Measurements from ENCODE around the gene MTRFR.
A peak's percentile ranks its signal among the peaks of the same experiment; 100 is the strongest.
"Not testable (repeated sequence)": the region's sequence is repeated elsewhere in the genome, so short reads cannot be mapped to it uniquely, and the experiment has no call there.

Gene MTRFR

DNA sequence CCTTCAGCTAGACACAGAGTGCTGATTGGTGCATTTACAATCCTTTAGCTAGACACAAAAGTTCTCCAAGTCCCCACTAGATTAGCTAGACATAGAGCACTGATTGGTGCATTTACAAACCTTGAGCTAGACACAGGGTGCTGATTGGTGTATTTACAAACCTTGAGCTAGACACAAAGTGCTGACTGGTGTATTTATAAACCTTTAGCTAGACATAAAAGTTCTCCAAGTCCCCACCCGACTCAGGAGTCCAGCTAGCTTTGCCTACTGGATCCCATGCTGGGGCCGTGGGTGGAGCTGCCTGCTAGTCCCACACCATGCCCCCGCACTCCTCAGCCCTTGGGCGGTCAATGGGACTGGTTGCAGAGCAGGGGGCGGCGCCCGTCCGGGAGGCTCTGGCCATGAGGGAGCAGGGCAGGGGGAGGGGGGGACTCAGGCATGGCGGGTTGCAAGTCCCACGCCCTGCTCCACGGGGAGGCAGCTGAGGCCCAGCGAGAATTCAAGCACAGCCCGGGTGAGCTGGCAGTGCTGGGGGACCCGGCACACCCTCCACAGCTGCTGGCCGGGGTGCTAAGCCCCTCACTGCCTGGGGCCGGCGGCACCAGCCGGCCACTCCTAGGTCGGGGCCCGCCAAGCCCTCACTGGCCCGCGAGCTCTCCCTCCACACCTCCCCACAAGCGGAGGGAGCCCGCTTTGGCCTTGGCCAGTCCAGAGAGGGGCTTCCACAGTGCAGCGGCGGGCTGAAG, 15.9 kb downstream of the MTRFR start:
- not testable (repeated sequence) for DNase-seq (ENCODE audit: low spot score)

DNA sequence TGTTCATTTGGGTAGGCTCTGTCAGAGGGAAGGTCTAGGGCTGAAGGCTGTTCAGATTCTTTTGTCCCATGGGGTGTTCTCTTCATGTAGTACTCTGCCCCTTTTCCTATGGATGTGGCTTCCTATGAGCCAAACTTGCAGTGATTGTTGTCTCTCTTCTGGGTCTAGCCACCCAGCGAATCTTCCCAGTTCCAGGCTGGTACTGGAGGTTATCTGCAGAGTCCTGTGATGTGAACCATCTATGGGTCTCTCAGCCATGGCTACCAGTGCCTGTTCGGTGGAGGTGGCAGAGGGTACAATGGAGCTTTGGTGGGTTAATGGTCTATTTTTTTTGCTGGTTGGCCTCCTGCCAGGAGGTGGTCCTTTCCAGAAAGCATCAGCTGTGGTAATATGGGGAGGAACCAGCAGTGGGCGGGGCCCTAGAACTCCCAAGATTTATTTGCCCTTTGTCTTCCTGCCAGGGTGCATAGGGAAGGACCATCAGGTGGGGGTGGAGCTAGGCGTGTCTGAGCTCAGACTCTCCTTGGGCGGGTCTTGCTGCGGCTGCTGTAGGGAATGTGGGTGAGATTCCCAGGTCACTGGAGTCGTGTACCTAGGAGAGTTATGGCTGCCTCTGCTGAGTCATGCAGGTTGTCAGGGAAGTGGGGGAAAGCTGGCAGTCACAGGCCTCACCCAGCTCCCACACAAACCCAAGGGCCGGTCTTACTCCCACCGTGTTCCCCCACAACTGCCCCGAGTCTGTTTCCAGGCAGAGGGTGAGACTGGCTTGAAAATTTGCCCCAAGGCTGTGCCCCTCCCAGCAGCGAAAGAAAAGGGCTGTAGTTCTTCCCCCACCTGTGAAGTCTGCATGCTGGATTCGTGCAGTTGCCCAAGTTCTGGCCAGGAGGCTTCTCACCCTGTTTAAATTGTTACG, 17.5 kb downstream of the MTRFR start:
- DNase-seq (ENCODE audit: low spot score) = no peak

DNA sequence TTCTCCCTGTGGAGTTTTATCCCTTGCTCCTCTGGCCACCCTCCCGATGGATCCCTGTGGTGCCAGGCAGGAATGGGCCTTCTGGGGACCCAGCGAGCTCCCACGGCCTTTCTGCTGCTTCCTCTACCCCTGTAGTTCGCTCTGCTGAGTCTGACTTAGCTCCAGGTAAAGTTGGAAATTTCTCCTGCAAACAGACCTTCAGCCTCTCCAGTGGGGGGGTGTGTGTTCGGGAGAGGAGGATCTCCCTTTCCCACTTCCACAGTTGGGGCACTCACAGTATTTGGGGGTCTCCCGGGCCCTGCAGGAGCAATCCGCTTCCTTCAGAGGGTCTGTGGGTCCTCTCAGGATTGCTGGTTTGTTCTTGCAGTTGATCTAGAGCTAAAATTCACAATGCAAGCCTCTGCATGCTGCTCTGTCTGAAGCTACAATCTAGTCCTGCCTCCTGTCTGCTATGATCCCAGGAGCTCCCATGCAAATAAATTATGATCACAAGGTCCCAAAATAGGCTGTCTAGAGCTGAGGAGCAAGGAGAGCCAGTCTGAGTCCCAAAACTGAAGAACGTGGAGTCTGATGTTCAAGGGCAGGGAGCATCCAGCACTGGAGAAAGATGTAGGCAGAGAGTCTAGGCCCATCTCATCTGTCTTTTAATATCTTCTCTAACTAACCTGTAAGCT, 18.3 kb downstream of the MTRFR start:
- no peak for DNase-seq (ENCODE audit: low spot score)

DNA sequence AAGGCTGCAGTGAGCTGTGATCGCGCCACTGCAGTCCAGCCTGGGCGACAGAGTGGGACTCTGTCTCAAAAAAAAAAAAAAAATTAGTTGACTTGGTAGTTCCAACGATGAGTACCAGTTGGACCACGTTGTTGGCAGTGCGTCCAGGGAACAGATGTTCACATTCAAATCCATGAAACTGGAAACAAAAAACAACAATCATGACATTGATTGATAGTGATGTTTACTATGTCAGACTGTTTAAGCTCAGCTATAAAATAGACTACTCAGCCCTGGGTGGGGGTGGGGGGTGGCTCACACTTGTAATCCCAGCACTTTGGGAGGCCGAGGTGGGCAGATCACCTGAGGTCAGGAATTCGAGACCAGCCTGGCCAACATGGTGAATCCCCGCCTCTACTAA, 19.1 kb downstream of the MTRFR start:
- not testable (repeated sequence) for DNase-seq (ENCODE audit: low spot score)

DNA sequence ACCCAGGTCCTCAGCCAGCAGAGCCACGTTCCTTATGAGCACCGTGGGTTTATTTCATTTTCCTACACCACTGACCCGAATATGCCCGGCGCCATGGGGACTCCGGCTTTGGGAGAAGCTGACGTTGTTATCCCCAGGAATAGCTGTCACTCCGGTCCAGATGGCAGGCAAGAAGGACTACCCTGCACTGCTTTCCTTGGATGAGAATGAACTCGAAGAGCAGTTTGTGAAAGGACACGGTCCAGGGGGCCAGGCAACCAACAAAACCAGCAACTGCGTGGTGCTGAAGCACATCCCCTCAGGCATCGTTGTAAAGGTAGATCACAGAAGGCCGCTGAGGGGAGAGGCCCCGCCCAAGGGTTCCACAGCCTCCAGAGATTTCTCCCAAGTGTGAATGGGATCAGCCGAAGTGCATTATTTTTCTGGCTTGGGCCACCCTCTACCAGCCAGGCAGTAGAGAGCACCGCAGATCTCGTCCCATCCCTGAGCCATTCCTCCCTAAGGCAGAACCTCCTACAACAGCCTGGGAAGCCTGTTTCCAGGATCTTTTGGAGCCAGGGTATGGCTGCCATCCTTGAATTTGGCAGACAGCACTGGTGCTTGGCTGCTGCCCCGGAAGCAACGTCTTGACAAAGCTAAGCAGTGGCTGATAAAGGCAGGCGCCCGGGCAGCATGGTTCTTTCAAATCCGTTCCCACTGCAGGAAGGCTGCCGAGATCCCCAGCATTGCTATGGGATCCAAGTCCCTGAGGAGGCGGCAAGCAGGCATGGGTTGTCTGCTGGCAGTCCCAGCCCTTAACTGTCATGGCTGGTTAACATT, 20.6 kb downstream of the MTRFR start:
- no peak for DNase-seq (ENCODE audit: low spot score)

DNA sequence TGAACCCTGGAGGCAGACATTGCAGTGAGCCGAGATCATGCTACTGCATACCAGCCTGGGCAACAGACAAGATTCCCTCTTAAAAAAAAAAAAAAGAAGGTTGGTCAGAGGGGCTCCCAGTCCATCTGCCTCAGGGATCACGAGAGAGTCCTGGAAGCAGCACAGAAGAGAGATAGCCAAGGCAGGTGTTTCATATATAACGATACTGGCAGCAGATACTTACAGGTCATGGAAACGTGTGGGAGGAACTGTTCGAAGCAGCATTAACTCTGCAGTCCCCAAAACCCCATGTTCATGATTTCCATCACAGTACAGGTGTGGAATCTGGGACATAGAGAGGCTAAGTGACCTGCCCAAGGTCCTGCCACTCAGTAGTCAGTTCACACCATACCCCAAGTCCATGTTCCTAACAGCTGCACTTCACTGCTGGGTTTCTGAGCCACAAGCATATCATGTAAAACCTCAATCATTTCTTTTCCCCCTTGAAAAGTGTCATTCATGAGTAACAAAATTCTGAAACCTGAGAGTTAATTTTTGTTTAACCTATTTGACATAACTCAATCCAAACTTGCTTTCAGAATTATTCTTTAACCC, 21.7 kb downstream of the MTRFR start:
- no peak for DNase-seq (ENCODE audit: low spot score)

DNA sequence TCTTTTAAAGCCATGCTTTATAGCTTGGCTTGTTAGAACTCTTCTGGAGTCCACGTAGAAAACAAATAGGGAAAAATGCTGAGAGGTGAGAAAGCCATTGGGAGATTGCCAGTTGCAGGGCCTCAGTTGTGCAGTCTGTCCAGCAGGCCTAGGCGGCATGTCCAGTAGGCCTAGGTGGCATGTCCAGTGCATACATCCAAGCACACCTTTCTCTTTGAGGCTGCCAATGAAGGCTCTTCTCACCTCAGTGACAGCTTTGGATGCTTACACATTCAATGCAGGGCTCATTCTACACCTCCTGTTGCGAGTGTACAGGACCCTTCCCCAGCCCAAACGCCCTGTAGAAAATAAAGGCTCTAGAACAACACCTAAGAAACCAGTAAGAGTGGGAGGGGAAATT, 25.4 kb downstream of the MTRFR start:
- no peak for DNase-seq (ENCODE audit: low spot score)

DNA sequence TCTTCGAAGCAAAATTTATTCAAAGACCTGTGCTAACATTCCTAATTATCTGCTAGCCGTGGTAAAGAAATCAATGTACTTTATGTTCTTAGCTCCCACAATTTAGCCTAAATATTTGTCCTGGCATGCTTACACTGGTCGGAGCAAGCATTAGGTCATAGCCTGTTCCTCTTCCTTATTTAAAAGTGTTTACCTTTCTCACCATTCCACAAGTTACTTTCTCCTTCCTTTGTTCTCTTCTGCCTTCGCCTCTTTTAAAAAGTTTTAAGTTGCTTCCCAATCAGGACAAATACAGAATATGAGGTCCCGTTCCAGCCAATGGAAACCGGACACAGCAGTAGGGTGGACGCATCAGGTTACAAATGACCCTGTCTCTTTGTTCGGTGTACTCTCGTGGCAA, 26.8 kb downstream of the MTRFR start:
- DNase-seq (ENCODE audit: low spot score) = no peak

DNA sequence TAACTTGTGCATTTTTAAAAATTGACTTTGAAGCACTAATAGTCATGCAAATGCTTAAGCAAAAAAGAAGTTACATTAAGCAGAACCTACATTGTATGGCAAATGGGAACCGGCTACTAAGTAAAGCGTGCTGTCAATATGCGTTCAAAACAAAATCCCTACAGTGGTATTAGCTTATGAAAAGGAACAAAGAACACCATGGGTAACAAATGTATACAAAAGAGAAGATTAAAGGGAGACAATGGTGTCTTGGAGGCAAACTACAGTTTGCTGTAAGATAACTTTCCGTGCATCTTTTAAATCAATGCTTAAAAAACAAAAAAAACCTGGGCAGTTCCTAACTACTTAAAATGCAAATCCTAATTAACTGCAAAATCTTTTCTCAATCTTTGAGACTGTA, 28.0 kb downstream of the MTRFR start:
- no peak for DNase-seq (ENCODE audit: low spot score)

DNA sequence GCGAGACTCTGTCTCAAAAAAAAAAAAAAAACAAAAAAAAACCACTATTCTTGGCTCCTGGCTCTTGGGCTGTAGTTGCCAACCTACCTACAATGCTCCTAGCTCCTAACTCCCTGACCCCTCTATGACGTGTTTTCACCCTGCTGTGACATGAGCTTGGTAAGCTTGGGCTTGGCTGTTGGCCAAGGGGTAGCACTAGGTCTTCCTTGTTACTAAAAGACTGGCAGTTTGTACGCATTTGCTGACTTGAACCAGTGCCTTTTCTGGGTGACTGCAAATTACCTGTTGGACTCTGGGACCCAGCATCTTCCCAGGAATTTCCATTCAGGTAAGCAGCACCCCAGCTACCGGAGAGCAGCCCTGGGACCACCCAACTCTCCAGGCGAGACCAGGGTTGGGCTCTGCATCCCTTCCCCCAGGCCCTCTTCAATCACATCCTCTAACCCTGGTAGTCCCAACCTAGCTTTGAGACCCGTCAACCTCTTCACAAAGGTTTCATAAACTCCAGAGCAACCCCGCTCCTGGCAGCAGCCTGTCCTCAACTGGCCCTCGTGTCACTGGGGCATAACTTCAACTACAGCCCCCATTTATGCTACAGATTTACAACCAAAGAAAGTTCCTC, 30.1 kb downstream of the MTRFR start:
- DNase-seq (ENCODE audit: low spot score) = no peak

DNA sequence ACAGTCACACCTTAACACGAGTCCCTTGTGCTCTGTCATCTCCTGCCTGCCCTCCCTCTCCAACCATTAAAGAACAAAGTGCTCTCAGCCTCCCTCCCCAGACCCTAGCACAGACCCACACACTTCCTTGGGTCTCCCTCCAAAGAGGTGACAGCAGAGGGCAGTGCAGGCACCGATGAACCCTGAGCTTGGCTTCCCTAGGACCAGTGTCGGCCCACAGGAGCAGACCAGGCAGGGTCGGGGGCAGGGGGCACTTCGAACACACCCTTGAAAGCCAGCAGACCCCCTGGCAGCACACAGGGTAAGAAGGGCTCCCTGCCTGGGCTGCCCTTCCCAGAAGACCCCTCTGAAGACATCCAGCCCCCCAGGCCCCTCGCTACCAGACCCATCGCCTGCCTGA, 31.4 kb downstream of the MTRFR start:
- no peak for DNase-seq (ENCODE audit: low spot score)

DNA sequence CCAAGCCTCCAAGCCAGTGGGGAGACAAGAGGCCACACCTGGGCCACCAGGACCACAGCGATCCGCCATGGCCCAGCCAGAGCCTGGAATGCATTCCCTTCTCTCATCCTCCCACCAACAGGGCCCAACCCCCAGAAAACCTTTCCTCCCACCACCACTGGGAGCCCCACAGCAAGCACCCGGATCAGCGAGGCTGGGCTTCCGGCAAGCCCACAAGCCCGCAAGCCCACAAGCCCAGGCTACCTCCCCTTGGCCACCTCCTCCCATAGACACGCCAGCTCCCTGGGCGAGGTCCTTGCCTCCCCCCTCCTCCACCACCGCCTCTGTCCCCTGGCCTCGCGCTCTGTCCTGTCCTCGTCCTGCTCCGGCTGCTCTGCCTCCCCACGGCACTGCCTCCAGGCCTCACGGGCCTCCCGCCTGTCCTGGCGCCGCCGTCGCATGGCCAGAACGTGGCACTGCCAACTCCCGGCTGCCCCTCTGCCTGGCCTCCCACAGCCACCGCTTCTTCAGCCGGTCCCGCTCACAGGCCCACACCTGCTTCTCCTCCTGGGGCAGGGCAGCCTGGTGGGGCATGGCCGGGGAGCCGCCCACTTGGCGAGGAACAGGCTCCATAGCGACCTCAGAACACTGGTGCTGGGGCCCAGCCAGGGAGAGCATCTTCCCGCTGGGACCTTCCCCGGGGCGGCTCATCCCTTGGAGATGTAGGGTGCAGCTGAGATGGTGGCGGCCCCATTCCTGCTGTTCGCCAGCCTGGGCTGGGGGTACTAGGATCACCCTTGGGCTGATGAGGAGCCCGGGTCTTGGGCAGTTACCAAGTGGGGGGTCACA, 32.8 kb downstream of the MTRFR start:
- DNase-seq (ENCODE audit: low spot score) = no peak

DNA sequence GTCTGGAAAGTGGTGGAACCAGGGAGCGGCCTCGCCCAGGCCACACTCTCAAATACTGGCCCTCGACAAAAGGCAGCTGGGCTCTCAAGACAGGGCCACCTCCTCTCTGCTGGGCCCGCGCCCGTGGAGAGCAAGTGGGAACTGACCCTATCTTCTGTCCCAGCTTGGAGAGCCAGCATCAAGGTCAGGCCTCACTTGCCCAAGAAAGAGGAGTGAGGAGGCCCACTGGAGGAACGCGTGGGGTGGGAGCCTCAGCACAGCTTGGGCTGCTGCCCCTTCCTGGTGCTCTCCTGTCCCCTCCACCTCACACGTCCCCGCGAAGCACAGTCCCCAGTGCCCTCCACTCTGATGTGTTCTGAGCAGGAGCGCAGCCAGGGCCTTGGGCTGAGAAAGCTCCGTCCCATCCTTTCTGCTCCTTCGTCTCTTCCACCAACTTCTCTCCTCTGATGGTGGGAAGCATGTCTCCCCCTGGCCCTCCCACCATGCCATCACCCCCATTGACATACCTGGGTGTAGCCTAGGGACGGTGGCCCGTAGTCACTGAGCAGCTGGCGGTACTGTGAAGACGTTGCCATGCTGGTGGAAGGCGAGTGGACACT, 33.5 kb downstream of the MTRFR start:
- DNase-seq (ENCODE audit: low spot score) = no peak

DNA sequence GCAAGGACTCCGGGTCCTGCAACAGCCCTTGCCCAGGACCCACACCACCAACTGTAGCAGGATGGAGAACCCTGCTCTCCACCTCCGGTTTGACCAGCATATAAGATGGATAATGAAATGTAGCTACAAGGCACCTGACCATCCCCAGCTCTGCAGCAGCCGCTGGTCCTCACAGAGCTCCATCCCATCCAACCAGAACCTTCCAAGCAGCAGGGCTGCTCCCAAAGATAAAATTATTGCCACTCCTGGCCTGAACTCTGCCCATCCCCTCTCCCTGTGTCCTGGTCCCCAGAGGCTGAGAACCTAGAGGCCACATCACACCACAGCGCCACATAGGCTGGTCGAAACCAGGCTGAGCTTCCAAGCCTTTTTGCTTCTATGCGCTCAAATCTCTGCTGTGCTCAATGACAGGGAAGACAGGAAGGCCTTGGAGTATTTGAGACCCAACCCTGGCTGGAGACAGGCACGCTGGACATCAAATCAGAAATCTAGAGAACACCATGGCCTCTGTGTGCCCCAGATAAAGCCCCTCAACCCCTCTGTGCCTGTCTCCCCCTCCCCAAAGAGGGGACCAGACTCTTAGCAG, 34.2 kb downstream of the MTRFR start:
- DNase-seq (ENCODE audit: low spot score) = no peak

DNA sequence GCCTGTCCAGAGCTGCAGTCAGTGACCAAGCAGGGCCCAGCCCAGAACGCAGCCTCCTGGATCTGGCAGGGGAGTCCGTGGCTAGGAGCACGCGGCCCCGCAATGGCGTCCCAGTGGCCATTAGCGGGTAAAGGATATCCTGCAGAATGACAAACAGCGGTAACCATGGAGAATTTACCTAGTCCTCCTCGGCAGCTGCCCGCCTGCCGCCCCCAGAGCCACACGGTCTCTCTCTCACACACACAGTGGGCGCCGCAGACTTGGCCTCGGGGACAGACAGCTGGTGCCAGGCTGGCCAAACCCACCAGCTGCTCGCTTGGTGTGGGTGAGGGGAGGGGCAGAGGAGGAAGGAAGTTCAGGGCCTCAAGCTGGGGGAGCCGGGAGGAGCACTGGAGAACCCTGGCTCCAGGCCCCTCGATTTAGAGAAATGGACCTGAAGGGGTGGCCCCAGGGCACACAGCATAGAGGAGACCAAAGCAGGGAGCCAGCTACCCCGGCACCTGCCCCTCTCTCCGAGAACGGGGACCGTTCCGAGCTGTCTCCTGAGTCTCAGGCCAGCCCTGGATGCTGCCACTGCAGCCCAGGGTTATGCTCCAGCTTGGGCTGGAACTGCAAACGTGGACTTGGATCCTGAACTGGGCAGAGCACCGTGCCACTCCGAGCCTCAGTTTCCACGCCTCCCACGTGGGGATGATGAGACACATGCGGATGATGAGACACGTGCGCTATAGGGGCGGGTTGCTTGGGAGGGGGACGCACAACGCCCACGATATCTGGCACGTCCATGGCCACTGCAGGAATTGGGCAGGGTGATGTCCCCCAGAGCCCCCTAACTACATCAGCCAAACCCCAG, 35.0 kb downstream of the MTRFR start:
- peak; percentile 79 for DNase-seq (ENCODE audit: low spot score)

DNA sequence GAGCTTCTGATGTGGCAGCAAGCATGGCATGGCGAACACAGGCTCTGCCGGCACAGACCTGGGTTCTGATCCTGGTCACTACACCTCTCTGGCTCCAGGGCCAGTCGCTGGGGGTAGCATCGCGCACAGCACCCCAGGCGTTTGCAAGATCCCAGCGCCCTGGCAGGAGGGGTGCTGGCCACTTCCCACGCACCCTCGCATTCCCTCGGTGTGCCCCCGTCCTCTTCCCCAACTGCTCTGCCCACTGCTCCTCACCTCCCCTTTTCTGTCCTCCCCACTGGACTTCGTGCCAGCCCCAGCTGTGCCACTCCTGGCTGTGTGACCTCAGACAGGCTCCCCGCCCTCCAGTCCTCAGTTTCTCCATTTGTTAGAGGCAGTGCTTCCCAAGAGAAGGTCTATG, 35.6 kb downstream of the MTRFR start:
- DNase-seq (ENCODE audit: low spot score) = no peak

DNA sequence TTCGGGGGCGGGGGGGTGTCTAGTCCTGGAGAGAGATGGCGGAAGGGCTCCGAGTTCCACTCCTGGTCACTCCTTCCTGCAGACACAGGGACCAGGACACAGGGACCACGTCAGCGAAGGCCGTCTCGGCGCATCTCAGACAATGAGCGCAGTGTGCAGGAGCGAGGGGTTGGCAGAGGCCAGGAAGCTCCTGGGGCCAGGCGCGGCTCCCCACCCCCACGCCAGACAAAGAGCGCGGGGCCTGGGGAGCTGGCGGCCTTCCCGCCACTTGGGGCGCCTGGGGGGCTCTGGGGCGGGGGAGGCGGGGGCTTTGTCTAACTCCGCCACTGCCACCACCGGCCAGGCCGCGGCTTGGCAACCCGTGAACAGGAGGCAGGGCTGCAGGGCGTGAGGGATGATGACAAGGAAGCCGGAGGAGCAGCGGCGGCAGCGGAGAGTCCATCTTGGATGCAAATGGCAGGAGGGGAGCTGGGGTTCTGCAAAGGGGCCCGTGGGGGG, 36.2 kb downstream of the MTRFR start:
- peak; percentile 93 for DNase-seq (ENCODE audit: low spot score)

DNA sequence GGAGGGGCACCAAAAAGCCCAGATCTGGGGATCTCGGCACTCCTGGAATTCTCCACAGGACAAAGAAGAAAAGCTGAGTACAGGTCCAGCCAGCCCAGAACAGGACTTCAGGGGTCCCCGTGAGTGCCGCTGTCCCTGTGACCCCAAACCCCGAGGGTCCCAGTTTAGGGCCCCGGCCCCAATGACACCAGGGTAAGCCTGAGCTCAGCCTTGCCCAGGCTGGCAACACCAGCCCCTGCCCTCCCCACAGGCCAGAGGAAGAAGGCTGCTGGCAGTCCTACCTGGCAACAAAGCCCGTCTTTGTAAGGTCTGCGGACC, 36.6 kb downstream of the MTRFR start:
- no peak for DNase-seq (ENCODE audit: low spot score)
